NCI-H2196 (cell line): Measurements from ENCODE around the gene RUVBL2.
"Not testable (repeated sequence)": the region's sequence is repeated elsewhere in the genome, so short reads cannot be mapped to it uniquely, and the experiment has no call there.

ENCODE experiments used
- DNase-seq: peaks from one replicate; lab custom pipeline; 2025; ENCODE audit not compliant: unreplicated experiment; lab: John Stamatoyannopoulos, UW

Gene RUVBL2

DNA sequence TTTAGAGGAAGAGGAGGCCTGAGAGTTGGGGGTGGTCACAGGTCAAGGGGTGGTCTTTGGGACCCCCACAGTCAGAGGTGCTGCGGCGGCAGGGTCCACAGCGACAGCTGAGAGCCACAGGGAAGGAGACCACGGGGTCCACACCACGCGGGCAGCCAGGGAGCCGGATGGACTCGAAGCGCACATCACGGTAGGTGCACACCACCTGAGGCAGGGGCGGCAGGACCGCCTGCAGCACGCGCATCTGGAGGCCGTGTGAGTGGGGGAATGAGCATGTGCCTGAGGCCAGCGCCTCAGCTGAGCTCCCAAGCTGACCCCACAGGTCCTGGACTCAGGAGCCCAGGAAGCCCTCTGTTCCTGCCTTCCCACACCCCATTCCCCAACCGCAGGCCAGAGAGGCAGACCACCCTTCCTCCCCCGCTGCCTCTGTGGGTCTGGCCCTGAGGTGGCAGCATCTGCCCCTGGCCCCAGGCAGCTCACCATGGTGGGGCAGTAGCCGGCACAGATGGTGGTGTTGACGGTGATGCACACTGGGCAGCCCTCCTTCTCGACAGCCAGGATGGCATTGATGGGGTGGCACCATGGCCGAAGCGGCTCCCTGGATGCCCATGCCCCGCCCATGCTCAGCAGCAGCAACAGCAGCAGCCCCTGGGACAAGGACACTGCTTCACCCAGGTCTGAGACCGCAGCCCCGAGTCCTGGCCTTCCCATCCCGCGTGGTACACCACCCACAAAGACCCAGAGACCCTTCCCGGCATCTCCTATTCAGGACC lies 22.6 kb downstream of the RUVBL2 start:
- DNase-seq: no peak

DNA sequence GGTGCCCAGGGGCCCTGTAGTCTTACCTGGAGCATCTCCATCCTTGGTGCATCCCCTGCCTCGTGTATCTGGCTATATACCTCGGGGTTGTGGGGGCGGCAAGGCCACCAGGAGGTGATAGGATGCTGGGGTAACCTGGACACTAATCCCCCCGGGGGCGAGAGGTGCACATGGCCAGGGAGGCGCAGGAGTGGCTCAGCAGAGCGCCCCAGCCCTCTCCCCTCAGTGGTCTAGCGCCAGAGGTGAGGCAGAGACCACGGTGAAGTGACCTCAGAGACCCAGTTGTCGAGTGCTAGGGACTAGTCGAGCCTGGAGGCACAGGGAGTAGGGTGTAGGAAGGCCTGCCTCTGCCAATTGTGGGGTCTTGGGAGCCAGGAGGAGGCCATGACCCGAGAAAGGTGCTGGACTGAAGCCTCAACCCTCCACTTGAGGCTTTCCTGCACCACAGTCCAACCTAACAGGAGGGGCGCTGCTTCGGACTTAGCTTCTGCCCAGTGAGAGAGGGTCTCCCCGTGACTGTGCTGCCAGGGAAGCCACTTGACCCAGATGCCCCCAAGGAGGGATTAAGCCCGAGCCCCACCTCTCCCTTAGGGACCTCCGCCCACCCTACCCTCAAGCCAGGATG lies 23.5 kb downstream of the RUVBL2 start, which contains the start of gene LHB:
LHB (minus strand) TSS at position 51 of the 625 bp plus-strand sequence; CDS start at position 41, 10 bp downstream.
- no peak for DNase-seq

DNA sequence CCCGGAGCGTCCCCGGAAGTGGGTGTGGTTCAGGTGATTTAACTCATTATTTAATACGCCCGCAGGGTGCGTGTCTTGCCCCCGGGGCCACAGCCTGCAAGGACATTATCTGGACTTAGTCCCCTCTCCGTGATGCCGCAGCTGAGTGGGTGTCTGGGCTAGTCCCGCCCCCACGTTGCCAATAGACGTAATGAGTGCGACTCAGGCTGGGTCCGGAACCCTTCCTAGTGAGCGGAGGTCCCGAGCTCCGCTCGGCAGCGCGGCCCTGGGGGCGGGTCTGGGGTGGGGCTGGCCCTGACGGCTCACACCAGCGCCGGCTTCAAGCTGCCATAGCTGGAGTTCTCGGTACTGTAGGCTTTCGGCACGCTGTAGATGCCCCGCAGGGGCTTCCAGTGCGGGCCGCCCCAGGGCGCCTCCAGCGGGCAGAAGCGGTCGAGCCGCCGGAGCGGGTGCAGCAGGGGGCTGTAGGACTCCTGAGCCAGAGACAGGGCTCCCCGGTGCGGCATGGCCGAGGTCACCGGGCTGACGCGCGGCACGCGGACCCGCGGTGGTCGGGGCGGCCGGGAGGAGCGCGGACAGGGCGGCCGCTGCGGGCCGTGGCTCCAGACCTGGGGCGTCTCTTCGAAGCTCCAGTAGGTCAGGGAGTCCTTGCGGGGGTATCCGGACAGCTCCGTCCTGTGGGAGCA lies 24.1 kb downstream of the RUVBL2 start:
- peak; percentile 44 for DNase-seq

DNA sequence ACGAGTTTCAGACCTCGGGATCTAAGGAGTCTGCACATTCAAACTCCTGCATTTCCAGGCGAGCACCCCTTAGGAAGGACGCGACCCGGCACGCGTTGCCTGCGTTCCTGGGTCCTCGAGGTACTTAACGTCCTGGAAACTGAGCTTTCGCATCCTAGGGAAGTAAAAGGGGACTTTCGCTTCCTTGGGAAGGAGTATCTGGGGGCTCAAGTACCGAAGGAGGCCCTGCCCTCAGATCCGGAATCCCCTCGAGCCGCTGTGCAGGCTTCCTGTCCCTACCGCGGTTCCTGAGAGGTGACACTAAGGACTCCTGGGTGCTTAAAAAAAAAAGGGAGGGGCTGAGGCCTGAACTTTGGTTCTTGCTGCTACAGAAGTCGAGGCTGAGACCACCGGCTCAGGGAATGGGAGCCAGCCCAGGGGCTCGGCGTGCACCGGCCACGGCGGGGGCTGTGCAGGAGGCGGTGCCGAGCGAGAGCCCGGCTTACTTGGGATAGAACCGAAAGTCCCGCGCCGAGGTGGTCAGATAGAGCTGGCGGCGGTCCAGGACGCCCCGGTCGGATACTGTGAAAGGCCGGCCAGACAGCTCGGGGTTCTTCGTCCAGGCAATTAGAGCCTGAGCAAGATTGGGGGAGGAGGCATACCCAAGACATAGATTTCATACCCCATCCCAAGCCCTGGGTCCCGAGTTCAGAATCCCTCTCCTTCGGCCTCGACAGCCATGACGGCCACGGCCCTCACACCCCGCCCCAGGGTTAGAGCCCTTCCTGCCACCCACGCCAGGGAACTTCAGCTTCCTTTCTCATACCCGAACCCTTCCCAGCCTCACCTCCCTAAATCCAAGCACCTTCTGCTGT lies 24.9 kb downstream of the RUVBL2 start:
- DNase-seq: not testable (repeated sequence)

DNA sequence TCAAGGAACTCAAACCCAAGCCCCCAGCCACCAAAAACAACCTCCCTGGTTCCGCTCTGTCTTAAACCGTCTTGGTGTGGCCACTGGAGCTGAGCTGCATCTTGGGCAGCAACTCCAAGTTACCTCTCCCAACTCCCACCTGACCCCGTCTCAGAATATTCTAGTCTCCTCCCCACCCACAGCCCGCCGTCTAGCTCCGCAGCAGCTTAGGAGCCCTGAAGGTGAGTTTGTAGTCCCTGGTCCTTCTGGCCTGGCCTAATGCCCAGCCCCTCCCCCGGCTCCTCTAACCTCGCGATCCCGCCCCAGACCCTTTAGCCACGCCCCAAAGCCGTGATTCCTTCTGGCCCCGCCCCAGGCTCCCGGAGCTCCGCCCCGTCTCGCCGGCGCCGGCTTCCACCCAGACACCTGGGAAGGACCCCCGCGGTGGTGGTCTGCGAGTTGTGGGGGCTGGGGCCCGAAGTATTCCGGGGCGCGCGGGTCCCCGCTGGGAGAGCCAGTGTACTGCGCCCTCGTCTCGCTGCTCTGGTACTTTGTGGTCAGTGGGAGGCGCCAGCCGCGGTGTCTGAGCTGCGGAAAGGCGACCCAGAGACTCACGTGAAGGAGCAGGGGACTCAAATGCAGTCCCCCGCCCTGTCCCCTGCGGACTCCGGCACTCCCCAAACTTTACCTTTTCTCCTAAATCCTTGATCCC lies 25.7 kb downstream of the RUVBL2 start:
- DNase-seq: peak; percentile 82

DNA sequence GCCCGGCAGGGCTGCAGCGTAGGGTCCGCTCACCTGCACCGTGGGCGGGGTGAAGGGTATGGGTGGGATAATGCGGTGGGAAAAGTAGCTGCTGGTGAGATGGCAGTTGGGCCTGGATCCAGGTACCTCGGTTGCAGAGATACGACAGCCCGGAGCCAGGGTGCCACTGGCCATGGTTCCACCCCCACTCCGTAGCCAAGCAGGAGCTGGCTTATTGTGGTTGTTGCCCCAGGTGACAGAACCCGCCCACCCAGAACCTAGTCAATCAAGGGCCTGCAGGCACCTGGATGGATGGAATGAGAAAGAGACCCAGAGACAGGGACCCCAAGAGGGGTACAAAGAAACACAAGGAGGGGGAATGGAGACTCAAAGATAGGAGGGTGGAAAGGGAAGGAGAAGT lies 26.7 kb downstream of the RUVBL2 start:
- no peak for DNase-seq

DNA sequence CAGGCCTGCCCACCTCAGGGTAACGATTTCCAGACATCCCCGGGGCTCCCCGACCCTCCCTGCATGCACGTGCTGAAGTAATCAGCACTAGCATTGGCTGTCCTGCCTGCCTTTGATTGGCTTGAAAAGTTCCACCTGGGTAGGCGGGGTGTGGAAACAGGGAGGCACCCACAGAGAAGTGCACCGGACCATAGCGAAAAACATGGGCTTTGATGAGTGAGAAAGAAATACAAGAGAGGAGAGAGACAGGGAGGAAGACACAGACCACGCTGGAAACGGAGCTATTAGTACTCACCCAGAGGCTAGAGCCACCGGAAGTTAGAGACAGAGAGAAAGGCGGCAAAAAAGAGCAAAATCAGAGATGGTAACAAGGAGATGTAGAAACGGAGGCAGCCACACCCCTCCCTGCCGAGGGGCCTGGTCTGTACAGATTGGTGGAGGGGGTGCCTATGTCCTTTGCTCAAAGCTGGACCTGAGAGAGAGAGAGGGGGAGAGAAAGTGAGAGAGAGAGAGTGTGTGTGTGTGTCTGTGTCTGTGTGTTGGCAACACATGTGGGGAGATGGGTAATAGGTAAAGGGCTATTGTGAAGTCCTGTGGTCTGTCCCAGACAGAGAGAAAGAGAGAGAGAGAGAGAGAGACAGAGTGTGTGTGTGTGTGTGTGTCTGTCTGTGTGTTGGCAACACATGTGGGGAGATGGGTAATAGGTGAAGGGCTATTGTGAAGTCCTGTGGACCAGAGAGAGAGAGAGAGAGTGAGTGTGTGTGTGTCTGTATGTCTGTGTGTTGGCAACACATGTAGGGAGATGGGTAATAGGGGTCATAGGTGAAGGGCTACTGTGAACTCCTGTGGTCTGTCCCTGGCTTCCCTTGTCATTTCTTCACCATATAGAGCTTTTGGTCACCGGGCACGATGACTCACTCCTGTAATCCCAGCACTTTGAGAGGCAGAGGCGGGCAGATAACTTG lies 27.5 kb downstream of the RUVBL2 start:
- no peak for DNase-seq

DNA sequence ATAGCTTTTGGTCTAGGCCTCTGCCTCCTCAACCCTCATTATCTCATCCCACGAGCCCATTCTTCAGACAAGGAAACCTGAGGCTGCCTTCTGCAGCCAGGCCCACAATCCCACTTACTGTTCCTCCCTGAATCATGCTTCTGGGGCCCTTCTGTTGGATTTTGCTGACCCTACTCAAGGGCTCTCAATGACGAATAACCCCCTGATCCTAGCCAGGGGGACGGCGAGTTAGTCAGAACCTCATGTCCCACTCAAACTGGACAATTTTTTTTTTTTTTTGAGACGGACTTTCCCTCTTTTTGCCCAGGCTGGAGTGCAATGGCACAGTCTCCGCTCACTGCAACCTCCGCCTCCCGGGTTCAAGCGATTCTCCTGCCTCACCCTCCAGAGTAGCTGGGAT lies 28.4 kb downstream of the RUVBL2 start:
- no peak for DNase-seq

DNA sequence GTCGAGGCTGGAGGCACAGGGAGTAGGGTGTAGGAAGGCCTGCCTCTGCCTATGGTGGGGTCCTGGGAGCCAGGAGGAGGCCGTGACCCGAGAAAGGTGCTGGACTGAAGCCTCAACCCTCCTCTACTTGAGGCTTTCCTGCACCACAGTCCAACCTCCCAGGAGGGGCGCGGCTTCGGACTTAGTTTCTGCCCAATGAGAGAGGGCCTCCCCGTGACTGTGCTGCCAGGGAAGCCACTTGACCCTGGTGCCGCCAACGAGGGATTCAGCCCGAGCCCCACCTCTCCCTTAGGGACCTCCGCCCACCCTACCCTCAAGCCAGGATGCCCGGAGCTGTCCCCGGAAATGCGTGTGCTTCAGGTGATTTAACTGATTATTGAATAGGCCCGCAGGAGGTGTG lies 30.5 kb downstream of the RUVBL2 start, which contains the start of gene CGB3:
CGB3 (minus strand) TSS at position 101 of the 400 bp plus-strand sequence. CDS start 362 bp downstream, outside the sequence.
- not testable (repeated sequence) for DNase-seq

DNA sequence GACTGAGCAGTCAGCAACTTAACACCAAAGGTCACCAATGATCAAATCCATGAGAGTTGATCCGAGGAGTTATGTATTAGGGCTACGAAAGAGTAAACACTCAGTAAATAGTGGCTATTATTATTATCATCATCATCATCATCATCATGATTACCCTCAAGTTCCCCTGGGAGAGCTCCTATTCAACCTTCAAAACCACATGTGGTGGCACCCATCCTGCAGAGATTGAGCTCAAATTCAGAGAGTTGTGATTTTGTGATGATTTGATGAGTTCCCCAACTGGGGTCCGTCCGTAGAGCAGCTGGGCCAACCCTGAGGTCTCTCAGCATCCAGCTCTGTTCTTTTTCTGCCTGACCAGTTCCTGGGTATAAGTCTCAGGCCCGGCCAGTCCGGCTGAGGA lies 31.4 kb downstream of the RUVBL2 start:
- DNase-seq: not testable (repeated sequence)

DNA sequence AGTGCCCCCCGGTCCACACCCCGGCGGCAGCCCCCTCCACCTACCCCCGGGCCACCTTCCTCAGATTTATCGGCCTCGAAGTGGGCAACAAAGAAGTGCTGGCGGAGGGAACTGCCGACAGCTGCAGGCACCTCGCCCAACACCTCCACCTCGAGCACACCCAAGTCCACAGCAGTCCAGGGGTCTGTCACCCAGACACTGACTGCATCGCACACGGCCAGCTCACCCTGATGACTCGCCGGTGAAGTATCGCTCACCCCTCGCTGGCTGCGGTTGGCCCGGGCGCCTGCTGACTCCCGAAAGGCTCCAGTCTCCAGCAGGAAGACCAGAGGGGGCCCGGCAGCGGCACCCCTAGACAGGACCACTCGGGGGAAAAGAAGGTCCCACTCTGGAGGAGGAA lies 31.9 kb downstream of the RUVBL2 start:
- DNase-seq: not testable (repeated sequence)

DNA sequence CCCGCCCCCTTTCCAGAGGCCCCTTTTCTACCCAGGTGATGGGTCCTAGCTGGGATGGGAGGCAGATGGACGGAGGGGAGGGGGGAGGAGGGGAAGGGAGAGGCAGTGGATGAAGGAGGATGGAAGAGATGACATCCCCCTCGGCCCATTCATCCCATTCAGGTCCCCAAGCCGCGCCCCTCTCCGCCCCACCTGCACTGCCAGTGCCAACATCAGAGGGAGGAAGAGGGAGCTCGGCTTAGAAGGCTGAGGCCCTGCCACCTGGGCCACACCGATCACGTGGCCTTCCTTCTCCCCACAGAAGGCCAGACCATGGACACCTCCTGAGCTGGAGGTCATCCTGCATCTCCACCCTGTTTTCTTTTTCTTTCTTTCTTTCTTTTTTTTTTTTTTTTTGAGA lies 35.0 kb downstream of the RUVBL2 start:
- DNase-seq: not testable (repeated sequence)

DNA sequence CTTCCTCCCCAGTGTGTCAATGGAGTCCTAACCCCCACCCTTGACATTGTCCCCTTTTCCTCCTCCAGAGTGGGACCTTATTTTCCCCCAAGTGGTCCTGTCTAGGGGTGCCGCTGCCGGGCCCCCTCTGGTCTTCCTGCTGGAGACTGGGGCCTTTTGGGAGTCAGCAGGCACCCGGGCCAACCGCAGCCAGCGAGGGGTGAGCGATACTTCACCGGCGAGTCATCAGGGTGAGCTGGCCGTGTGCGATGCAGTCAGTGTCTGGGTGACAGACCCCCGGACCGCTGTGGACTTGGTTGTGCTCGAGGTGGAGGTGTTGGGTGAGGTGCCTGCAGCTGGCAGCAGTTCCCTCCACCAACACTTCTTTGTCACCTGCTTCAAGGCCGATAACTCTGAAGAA lies 36.1 kb downstream of the RUVBL2 start:
- DNase-seq: not testable (repeated sequence)

DNA sequence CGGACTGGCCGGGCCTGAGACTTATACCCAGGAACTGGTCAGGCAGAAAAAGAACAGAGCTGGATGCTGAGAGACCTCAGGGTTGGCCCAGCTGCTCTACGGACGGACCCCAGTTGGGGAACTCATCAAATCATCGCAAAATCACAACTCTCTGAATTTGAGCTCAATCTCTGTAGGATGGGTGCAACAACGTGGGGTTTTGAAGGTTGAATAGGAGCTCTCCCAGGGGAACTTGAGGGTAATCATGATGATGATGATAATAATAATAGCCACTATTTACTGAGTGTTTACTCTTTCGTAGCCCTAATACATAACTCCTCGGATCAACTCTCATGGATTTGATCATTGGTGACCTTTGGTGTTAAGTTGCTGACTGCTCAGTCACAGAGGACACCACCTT lies 36.6 kb downstream of the RUVBL2 start:
- DNase-seq: not testable (repeated sequence)

DNA sequence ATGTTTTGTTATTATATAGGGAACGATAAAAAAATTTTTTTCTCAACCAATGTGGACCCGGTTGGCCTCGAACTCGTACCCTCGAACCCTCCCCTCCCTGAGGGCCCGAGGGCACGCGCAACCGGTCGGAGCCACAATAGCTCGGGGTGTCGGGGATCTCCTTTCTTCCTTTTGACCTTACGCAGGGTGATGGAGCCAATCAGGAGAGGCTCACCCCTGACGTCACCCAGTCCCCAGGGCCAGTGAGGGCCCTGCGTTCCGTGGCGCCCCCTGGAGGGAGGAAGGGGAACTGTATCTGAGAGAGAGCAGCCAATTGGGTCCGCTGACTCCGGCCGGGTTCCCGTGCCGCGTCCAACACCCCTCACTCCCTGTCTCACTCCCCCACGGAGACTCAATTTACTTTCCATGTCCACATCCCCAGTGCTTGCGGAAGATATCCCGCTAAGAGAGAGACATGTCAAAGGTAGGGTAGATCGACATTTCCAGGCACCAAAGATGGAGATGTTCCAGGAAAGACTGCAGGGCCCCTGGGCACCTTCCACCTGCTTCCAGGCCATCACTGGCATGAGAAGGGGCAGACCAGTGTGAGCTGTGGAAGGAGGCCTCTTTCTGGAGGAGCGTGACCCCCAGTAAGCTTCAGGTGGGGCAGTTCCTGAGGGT lies 38.1 kb downstream of the RUVBL2 start, which contains the start of gene CGB2:
CGB2 (plus strand) TSS at position 249 of the 660 bp plus-strand sequence; CDS start at position 455, 206 bp downstream.
- peak; percentile 3 for DNase-seq

DNA sequence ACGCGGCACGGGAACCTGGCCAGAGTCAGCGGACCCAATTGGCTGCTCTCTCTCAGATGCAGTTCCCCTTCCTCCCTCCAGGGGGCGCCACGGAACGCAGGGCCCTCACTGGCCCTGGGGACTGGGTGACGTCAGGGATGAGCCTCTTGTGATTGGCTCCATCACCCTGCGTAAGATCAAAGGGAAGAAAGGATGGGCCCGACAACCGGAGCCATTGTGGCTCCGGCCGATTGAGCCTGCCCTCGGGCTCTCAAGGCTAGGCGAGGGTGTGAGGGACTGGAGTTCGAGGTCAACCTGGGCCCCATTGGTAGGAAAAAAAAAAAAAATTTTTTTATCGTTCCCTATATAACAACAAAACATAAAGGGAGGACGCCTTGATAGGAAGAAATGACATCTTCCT lies 43.1 kb downstream of the RUVBL2 start, which contains the start of gene CGB1:
CGB1 (minus strand) TSS at position 81 of the 400 bp plus-strand sequence. CDS start 184 bp downstream, outside the sequence.
- DNase-seq: peak; percentile 18

DNA sequence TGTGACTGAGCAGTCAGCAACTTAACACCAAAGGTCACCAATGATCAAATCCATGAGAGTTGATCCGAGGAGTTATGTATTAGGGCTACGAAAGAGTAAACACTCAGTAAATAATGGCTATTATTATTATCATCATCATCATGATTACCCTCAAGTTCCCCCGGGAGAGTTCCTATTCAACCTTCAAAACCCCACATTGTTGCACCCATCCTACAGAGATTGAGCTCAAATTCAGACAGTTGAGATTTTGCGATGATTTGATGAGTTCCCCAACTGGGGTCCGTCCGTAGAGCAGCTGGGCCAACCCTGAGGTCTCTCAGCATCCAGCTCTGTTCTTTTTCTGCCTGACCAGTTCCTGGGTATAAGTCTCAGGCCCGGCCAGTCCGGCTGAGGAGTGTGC lies 44.4 kb downstream of the RUVBL2 start:
- not testable (repeated sequence) for DNase-seq
